HG03432 (cell line): ENCODE data around the gene PTHLH.

Source experiments
- ATAC-seq: cut with Tn5 transposase; IDR thresholded peaks from one replicate; pipeline ENCODE4 v1.9.1; 2021; ENCODE audit warnings: mild to moderate bottlenecking, moderate library complexity; ENCODE audit not compliant: unreplicated experiment

PTHLH gene

DNA sequence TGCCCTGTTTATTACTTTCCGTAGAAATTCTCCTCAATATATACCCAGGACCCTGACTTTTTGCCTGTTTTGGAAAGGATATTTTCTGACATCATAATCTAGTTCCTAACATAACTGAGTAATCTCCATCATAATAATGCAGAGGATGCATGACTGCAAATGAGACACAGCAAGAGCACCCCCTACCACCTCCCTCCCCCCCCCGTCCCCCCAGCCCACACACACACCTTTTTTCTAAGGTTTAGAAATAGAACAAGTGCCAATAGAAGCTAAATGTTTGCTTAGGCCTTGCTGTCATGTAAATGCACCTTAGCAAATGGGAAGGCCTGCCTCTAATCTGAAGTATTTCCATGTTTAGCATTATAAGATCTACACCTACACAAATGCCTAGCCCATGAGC, at the start of gene PTHLH:
TSS of gene PTHLH (minus strand) at position 13 of the 400 bp plus-strand sequence. CDS start 3,239 bp downstream, outside the sequence.
- no peak for ATAC-seq

DNA sequence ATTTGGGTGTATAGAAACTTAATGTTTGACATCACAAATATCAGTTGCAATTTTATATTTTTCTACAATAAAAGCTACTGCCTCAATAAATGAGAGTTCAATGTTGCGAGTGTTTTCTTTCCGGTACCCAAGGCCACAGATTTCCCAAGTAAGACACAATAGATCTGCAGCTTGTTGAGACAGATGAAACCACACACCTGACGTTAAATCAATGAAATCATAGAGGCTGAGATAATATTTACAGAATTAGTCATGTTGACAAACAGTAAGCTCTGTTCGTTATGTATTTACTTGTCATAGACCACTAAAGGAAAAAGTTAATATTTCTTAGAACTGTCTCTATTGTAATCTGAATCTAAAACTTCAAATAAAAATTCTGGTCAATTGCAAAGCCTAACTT, 49.2 kb upstream of the PTHLH start:
- ATAC-seq, result no peak

DNA sequence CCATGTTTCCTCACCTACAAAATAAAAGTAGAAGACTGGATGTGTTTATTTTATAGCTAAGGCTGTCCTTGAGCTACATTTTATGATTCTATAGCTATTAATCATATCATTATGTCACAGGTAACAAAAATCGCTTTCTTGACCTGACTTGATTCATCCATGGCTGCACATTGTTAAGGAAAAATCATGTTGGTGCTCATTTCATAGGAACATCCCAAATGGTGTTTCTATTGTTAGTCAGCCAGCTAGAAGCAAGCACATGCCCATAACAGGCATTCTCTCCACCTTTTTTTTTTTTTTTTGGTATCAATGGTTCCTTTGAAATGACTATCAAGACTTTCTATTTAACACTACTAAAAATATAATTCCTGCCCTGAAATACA, 45.3 kb upstream of the PTHLH start:
- no peak for ATAC-seq

DNA sequence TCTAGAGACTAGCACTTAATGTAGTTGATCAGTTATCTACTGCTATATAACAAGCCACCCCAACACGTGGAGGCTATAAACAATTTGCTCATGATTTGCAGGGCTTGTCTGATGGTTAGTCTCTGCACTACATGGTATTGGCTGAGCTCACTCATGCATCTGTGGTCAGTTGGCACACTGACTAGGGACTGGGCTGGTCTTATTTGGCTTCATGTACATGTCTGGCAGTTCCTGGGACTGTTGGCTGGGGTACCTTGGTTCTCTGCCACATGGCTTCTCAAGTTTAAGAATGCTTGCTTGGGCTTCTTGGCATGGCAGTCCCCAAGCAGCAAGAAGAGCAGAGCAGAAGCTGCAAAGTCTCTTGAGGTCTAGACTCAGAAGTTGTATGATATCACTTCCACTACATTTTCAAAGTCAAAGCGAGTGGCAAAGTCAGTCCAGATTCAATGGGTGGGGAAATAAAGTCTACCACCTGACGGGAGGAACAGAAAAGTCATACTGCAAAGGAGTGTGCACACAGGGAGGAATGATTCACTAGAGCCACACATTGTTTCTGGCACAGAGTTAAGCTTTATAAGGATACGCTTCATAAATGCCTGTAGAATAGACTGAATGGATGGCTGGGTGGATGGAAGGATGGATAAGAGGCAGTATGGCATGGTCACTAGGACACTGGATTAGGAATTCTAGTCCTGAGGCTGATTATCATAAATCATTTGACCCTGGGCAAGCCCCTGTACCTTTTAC, 44.8 kb upstream of the PTHLH start:
- no peak for ATAC-seq

DNA sequence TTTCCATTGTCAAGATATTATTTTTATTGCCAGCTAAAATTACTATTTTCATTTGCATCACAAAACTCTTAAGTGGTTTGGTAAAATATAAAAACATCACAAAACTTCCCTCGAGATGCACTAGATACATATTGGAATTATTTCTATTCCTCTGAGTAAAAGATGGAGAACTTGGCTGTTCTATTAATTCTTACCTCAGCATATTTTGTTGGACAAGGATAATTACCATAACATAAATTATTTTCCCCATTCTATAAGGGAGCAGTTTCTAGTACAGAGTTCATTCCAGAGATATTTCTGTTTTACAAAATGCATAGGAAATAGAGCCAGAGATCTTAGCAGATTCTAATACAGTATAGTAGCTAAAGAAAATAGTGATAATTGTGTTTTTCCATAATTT, 42.6 kb upstream of the PTHLH start:
- no peak for ATAC-seq

DNA sequence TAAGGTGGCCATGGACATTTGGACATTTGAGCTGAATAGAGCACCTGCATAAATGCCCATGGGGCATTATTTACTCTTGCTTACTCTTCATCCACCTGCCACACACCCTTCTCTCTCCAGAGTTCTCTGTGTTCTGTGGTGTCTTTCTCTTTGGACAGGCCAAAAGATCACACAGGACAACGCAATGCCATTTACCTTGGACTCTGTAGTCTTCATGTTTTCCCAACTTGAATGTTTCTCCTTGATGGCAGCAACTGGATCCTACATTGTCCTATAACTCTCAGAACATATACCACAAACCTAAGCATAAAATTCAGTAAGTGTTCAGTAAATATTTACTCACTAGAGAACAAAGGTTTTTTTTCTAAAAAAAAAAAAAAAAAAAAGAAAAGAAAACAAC, 41.7 kb upstream of the PTHLH start:
- ATAC-seq, result no peak

DNA sequence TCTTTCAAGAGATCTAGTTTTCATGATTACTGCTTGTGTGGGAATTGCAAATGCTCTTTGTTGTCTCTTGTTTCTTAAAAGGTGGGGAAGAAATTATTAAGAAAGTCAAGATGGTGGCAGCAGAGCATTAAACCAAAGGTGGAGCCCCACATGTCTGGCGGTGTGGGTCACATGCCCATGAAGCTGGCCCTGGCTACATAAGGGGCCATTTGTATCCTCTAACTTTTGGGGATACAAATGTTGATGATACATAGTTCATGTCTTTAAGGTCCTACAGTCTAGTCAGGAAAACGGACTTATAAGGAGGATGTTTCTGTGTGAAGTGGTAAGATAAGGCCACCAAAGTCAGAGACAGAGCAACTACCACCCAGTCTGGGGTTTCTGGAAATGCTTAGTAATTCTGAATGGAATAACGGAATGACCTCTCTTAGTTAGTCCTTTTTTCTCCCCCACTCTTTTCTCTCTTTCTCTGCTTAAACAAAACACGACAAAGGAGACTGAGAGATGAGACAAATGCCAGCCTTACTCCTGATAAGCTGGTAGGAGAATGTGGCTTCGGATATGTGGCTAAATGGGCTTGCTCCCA, 39.9 kb upstream of the PTHLH start:
- ATAC-seq, result no peak

DNA sequence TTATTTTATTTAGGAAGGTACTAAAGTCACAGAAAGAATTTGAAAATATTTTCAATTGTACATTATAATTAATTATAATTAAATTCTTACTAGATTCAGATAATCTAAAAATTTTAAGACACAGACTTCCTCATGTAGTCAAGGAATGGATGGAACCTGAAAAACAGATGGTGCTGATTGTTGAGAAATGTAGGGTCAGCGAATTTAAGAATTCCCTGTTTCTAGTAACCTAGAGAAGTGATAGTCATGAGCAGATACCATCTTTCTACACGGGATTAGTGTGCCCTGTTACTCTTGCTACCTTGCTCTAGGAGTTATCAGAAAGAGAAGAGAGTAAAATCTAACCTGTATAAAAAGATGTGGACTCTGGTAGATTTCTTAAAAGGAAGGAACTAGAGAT, 37.5 kb upstream of the PTHLH start:
- ATAC-seq, result no peak

DNA sequence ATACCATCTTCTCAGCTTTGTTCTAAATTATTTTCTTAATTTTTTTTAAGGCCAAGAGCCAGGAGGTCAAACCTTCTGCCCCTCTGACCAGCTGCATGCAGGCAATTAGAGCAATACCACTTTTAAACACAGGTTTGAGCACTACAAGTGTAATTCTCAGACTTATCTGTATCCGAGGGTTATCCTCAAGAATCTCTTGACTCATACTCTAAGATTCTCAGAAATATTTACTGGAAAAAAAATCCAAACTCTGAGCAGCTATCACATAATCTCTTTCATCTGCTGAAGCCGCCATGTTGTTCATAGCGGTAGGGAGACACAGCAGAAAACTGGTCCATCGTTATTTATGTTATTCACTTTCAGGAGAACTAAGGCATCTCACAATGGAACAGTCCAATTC, 27.4 kb upstream of the PTHLH start:
- ATAC-seq, result no peak

DNA sequence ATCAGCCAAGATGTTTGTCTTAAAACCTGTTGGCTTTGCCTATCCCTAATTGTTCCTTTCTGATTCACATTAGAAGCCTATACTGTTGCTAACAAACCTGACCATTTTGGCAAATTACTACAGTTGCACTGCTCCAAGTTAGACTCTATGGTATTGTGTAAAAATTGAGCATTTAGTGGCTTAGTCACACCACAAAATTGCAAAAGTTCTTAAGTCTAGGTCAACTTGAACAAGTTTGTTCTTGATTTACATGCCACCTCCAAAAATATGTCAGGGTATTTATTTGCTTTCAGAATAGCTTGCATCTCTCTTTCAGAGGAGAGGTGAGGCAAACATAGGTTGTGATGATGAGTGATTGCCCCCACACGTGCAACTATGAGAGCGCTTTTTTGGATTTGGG, 27.0 kb upstream of the PTHLH start:
- no peak for ATAC-seq

DNA sequence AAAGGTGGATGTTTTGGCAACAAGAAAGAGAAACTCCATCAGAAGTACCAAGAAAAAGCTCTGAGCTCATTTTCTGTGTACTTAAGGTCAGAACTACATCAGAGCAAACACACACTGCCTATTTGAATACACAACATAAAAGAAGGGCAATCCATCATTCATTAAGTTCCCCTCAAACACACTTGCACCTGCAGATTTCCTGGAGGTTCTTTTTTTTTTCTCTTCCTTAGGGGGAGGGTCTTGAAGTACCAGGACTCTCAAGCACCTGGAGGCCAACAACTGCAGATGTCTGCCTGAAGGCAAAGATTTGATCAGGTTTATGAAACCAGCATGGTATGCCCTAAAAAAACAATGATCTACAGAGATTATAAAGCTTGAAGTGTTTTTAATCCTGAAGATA, 26.1 kb upstream of the PTHLH start:
- no peak for ATAC-seq

DNA sequence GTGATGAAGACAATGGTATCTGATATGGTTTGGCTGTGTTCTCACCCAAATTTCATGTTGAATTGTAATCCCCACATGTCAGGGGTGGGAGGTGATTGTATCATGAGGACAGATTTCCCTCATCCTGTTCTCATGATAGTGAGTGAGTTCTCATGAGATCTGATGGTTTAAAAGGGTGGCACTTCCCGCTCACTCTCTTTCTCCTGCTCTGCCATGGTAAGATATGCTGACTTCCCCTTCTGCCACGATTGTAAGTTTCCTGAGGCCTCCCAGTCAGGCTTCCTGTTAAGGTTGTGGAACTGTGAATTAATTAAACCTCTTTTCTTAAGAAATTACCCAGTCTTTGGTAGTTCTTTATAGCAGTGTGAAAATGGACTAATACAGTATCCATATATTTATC, 25.6 kb upstream of the PTHLH start:
- ATAC-seq, result no peak

DNA sequence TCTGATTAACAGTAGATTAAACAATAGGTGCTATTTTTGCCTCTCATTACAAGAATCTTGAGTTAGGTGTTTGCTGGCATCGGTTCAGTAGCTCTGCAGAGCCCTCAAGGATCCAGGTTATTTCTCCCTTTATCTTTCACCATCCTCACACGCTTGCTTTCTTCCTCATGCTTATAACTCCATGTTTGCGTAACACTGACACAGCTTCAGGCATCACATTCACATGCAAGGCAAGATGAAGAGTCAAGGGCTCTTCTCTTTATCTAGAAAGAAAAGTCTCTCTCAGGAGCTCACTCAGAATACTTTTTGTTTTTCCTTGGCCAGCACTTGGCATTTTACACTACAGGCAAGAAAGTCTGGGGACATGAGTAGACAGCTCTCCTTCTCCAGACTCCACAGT, 24.2 kb upstream of the PTHLH start:
- no peak for ATAC-seq

DNA sequence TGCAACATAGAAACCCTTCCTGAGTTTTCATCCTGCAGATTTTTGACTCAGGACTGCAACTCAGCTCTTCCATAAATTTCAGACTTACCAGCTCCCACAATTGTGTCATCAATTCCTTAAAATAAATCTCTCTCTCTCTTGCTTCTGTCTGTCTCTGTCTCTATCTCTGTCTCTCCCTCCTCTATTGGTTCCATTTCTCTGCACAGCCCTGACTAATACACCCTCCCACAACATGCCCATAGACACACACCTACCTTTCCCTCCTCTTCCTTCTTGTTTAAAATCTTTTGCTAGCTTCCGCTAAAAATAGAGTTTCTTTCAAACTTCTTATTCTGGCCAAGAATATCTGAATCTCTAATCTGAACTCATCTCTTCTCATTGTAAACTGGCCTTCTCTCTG, 22.9 kb upstream of the PTHLH start:
- no peak for ATAC-seq

DNA sequence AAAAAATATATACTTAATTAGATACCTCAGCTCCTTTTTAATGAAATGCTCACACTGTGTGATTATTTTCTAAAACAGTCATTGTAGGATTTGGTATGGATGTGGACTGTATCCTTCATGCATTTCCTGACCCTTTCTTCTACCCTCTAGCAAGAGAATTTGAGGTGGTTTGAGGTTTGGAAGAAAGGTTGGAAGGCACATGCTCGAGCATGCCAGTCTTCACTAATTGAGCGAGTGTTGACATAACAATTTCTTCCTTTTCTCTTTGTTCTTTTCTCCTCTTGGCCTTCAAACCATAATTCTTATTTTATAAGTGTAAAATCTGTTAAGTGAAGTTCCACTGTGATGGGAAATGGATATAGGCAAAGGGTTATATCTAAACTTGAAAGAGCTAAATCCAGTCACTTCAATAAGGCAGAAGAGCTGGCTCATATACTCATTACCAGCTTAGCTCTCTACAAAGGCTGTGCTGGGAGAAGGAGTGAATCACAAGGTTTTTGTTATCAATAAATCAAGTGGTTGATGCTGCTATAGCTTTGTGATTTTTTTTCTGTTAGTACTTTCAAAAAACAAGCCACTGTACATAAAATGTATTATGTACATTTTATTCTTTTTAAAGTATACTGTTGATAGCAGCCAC, 16.2 kb upstream of the PTHLH start:
- ATAC-seq, result no peak

DNA sequence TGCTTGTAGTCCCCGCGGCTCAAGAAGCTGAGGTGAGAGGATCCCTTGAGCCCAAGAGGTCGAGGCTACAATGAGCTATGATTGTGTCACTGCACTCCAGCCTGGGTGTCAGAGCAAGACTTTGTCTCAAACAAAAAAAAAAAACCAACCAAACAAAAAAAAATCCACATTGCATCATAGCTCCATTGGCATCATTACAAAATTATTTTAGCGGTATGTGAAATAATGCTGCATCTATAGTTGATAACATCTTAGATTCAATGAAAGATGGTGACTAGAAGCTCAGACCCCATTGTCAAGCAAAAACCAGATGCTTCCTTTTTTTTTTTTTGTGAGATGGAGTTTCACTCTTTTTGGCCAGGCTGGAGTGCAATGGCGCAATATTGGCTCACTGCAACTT, 14.8 kb upstream of the PTHLH start:
- no peak for ATAC-seq

DNA sequence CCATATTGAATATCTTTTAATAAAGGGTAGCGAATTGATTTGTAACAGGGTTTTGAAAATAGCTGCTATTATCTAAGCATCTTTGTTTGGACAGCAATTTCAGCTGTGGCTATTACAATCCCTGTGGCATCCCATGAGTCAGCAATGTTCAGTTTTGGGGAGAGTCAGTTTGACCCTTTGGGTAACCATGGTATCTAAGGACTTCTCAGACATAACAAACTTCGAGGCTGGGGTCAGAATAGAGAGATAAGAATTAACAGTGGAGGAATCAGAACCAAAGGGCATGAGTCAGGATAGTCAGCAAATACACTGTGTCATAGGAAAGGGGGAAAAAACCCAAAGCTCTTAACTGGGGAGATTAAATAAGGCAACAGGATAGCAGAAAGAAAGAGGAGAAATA, 11.7 kb upstream of the PTHLH start:
- no peak for ATAC-seq

DNA sequence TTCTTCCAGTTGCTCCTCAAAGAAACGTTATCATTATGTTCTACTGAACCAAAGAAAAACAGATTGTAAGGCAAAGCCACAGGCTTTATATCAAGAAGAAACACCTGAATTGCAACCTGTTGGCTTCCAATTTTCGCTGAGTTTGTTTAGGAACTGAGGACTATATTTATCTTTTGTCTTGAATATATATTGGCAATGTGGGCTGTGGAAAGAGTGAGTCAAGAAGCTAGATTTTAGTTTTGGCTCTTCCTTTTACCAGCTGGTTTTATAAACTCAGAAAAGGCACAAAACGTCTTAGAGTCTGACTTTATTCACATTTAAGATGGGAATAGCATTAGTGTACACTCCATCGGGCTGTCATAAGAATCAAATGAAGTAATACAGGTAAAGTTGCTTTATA, 10.4 kb upstream of the PTHLH start:
- no peak for ATAC-seq

DNA sequence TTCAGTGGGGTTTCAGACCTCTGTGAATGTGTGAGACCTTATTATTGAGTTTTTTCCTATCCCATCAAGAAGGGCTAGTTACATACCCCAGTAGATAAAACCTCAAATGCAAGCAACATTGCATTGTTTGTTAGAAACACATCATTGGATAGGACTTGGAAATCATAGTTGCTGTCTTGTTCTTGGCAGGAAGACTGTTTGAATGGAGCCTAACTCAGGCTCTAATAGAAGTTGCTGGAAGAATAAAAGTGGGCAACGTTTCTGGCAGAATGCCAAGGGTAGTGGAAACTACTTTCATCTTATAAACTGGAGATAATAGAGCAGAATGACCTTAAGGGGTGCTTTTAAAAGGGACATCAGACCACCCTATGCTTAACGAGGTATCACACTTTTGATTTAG, 9.9 kb upstream of the PTHLH start:
- no peak for ATAC-seq

DNA sequence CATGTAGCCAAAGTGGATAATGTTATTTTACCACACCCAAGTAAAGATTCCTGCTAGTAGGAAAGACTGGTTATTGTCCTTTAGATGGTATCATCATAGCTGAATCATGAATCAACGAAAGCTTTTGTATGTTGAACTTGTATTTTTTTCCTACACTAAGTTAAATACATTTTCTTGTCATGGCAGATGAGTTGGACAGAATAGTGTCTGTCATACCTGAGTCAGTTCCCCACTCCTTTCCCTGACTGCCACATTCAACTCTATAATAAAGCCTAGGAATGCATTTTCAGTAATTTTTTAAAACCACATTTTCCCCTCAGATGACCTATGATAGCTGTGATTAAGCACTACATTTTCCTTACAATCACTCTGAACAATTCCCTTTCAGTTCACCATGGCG, 9.3 kb upstream of the PTHLH start:
- no peak for ATAC-seq

DNA sequence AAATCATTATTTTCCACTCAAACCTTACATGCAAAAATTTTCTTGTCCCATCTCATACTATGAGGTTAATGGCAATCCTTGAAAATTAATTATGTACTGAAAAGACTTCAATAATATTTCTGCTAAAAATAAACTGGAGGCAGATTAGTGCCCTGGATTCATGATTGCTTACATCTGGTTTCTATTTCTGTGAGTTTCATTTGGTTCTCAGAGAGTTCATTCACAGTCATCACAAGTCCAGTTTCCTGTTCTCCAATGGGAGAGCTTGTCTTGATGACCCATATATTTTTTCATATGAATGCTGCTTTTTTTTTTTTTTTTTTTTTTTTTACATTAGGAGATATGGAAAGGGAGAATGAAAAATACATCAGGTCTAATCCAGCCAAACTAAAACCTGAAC, 6.6 kb upstream of the PTHLH start:
- no peak for ATAC-seq
